ENCODE measurements around the gene PELI3.
A peak's percentile ranks its signal among the peaks of the same experiment; 100 is the strongest.
"Not testable (repeated sequence)": the region's sequence is repeated elsewhere in the genome, so short reads cannot be mapped to it uniquely, and the experiment has no call there.

The PELI3 gene
- total RNA-seq: 14.0 to 21.6 (median 18.0) reads per million in 4 experiments

- peak; percentile 97 for DNase-seq
These were observed at the start of gene PELI3 for GRCh38 chr11:66466225-66467033. Gene PELI3, plus strand, starts transcription at chr11:66466905. Its CDS starts 1,224 bp downstream, at chr11:66468129.

- DNase-seq: no peak
These were observed 49.7 kb upstream of the PELI3 start for GRCh38 chr11:66417000-66417399.

GRCh38 chr11:66418168-66418985 lies 48.3 kb upstream of the PELI3 start:
- peak; percentile 23 for DNase-seq

GRCh38 chr11:66418986-66419308 lies 47.8 kb upstream of the PELI3 start:
- DNase-seq: no peak

- DNase-seq: no peak
These were observed 46.9 kb upstream of the PELI3 start for GRCh38 chr11:66419825-66420224.

GRCh38 chr11:66420671-66421476 lies 45.8 kb upstream of the PELI3 start, which contains the start of gene NPAS4:
Gene NPAS4, plus strand, starts transcription at chr11:66421035. Its CDS starts 145 bp downstream, at chr11:66421180.
- DNase-seq: no peak

- peak; percentile 88 for DNase-seq
These were observed 45.1 kb upstream of the PELI3 start for GRCh38 chr11:66421492-66422205.

- no peak for DNase-seq
These were observed 40.4 kb upstream of the PELI3 start for GRCh38 chr11:66426314-66426713.

GRCh38 chr11:66428933-66429332 lies 37.8 kb upstream of the PELI3 start:
- no peak for DNase-seq

- DNase-seq: peak; percentile 45
These were observed 36.6 kb upstream of the PELI3 start for GRCh38 chr11:66429983-66430602.

GRCh38 chr11:66431287-66431686 lies 35.4 kb upstream of the PELI3 start:
- DNase-seq: not testable (repeated sequence)

- DNase-seq: not testable (repeated sequence)
These were observed 34.8 kb upstream of the PELI3 start for GRCh38 chr11:66431871-66432329.

- no peak for DNase-seq
These were observed 34.1 kb upstream of the PELI3 start for GRCh38 chr11:66432597-66432996.

GRCh38 chr11:66437979-66438503 lies 28.7 kb upstream of the PELI3 start:
- DNase-seq: no peak

GRCh38 chr11:66438504-66439466 lies 27.9 kb upstream of the PELI3 start, which contains the start of gene MRPL11:
Gene MRPL11, minus strand, starts transcription at chr11:66438848. Its CDS starts 94 bp downstream, at chr11:66438754.
- DNase-seq: peak; percentile 81

- DNase-seq: not testable (repeated sequence)
These were observed 26.4 kb upstream of the PELI3 start for GRCh38 chr11:66440101-66440939.

- DNase-seq: not testable (repeated sequence)
These were observed 25.8 kb upstream of the PELI3 start for GRCh38 chr11:66440940-66441282.

GRCh38 chr11:66443602-66444001 lies 23.1 kb upstream of the PELI3 start:
- DNase-seq: no peak

GRCh38 chr11:66447012-66447411 lies 19.7 kb upstream of the PELI3 start:
- no peak for DNase-seq

Data from effector CD8-positive, alpha-beta T cell (primary cell).